Skin of body (tissue), 2 donors: ENCODE data around the gene EQTN. TPM values are rescaled to one million over a fixed set of nuclear protein-coding genes. Genes with fewer than 3 reads are reported as not detected.
"Not testable (repeated sequence)": the region's sequence is repeated elsewhere in the genome, so short reads cannot be mapped to it uniquely, and the experiment has no call there.

ENCODE experiments used
- DNase-seq: peaks from one replicate; lab custom pipeline; 2025; lab: John Stamatoyannopoulos, UW
- total RNA-seq: library from RNA; depleted of rRNA; stranded (reverse); fragments of >200 nt; gene quantifications from one replicate; pipeline ENCODE4 v1.2.3, GENCODE V29; 2014

Gene EQTN
- total RNA-seq, 1 donor from 2014 or later, result 1.4 TPM

GRCh38 chr9:27293996-27294395 lies 3.0 kb downstream of the EQTN start:
- DNase-seq, result peak; percentile 15

GRCh38 chr9:27292659-27293405 lies 4.1 kb downstream of the EQTN start:
- DNase-seq, result peak; percentile 80

GRCh38 chr9:27291292-27291691 lies 5.7 kb downstream of the EQTN start:
- DNase-seq, result no peak

GRCh38 chr9:27282269-27282668 lies 14.7 kb downstream of the EQTN start:
- no peak for DNase-seq

- no peak for DNase-seq
These were observed 16.1 kb downstream of the EQTN start for GRCh38 chr9:27280860-27281259.

- DNase-seq, result no peak
These were observed 16.7 kb downstream of the EQTN start for GRCh38 chr9:27280249-27280648.

- DNase-seq, result no peak
These were observed 17.3 kb downstream of the EQTN start for GRCh38 chr9:27279611-27280010.

- no peak for DNase-seq
These were observed 18.6 kb downstream of the EQTN start for GRCh38 chr9:27278374-27278773.

- DNase-seq, result peak; percentile 17
These were observed 20.5 kb downstream of the EQTN start for GRCh38 chr9:27276193-27277030.

GRCh38 chr9:27273186-27273585 lies 23.8 kb downstream of the EQTN start:
- DNase-seq, result no peak

GRCh38 chr9:27272103-27272502 lies 24.8 kb downstream of the EQTN start:
- DNase-seq, result no peak

- DNase-seq, result no peak
These were observed 35.3 kb downstream of the EQTN start for GRCh38 chr9:27261517-27262211.

- no peak for DNase-seq
These were observed 36.0 kb downstream of the EQTN start for GRCh38 chr9:27260789-27261516.

GRCh38 chr9:27258662-27259061 lies 38.3 kb downstream of the EQTN start:
- DNase-seq, result no peak

- DNase-seq, result no peak
These were observed 48.2 kb downstream of the EQTN start for GRCh38 chr9:27248702-27249101.

- no peak for DNase-seq
These were observed 49.2 kb downstream of the EQTN start for GRCh38 chr9:27247756-27248155.

GRCh38 chr9:27239648-27240047 lies 57.3 kb downstream of the EQTN start:
- not testable (repeated sequence) for DNase-seq
